ENCODE results near the gene FGF13.

GRCh38 chrX:138718941-138719340, 7.4 kb upstream of the FGF13 start:
- no peak for TF ChIP-seq ZNF658 (tag by site-specific recombination; IDR thresholded peaks at IDR 0.05)
- TF ChIP-seq YY1 (tag by site-specific recombination; IDR thresholded peaks at IDR 0.05) = no peak
- TF ChIP-seq ZEB2 (tag by site-specific recombination; IDR thresholded peaks at IDR 0.05) = no peak
- no peak for TF ChIP-seq ZNF341 (tag by site-specific recombination; IDR thresholded peaks at IDR 0.05; ENCODE audit: low read depth)
- TF ChIP-seq ZNF2 (tag by site-specific recombination; IDR thresholded peaks at IDR 0.05) = no peak
- no peak for TF ChIP-seq CTCF (tag by site-specific recombination; IDR thresholded peaks at IDR 0.05)
- no peak for TF ChIP-seq BCL6B (tag by site-specific recombination; IDR thresholded peaks at IDR 0.05)
- TF ChIP-seq ZBTB7A (tag by site-specific recombination; IDR thresholded peaks at IDR 0.05; ENCODE audit: low read depth) = no peak
- TF ChIP-seq KLF16 (tag by site-specific recombination; IDR thresholded peaks at IDR 0.05) = no peak
- no peak for TF ChIP-seq PATZ1 (tag by site-specific recombination; IDR thresholded peaks at IDR 0.05)
- TF ChIP-seq HOXA7 (CRISPR knock-in tag; IDR thresholded peaks at IDR 0.05; ENCODE audit: borderline replicate concordance) = no peak
- no peak for TF ChIP-seq TCF7L2 (IDR thresholded peaks at IDR 0.05; ENCODE audit: borderline replicate concordance, low read depth, low read length)
- TF ChIP-seq ZNF140 (tag by site-specific recombination; IDR thresholded peaks at IDR 0.05) = no peak

Measured in HEK293 (cell line).